GM12878 (cell line): Measurements from ENCODE around the gene AADAT.

Source experiments
- GABPA ChIP-seq: IDR thresholded peaks from 2 replicates; pipeline ENCODE4 v1.6.1; 2014; ENCODE audit warnings: antibody characterized with exemption, low read depth, mild to moderate bottlenecking, inconsistent platforms
- SIN3A ChIP-seq: IDR thresholded peaks from 2 replicates; pipeline ENCODE4 v1.6.1; 2012; ENCODE audit warnings: low read depth, low read length, improper control_type of control experiment
- SMC3 ChIP-seq: IDR thresholded peaks from 2 replicates; pipeline ENCODE4 v1.6.1; 2011; ENCODE audit warnings: low read length, improper control_type of control experiment, borderline replicate concordance
- TF ChIP-seq, protein P1 (sequence below), 3 experiments: IDR thresholded peaks in 2 of 3; conservative IDR thresholded peaks in 1 of 3; 2 replicates each; pipeline ENCODE4 v1.5.1; 2011; ENCODE audit warnings: low read depth in 3 of 3, low read length in 3 of 3, mild to moderate bottlenecking in 3 of 3, control low read depth in 2 of 3, moderate library complexity in 2 of 3, inconsistent platforms in 1 of 3, mixed read lengths in 1 of 3; ENCODE audit not compliant: control insufficient read depth in 2 of 3, insufficient read depth in 1 of 3; ENCODE audit errors: extremely low read depth in 1 of 3
- TF ChIP-seq, protein P2 (sequence below): IDR thresholded peaks from 2 replicates; pipeline ENCODE4 v1.6.1; 2012; ENCODE audit warnings: mild to moderate bottlenecking, low read depth, low read length

DNA sequence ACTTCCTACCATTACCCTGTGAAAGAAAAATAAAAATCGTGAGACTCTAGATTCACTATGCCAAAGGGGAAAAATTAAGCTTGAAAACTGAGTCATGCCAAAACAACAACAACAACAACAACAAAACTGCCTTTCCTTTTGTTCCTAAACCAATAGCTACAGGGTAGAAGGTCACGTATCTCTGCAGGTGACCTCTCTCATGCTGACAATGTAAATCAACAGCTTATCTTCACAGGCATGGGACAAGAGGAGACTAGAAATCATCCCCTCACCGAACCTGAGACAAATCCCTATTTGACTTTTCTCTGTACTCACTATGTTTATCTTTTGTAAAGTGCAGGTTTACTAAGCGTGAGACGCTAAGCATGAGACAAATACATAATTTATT is 20.5 kb upstream of the AADAT start:
- TF ChIP-seq, protein P1, sequence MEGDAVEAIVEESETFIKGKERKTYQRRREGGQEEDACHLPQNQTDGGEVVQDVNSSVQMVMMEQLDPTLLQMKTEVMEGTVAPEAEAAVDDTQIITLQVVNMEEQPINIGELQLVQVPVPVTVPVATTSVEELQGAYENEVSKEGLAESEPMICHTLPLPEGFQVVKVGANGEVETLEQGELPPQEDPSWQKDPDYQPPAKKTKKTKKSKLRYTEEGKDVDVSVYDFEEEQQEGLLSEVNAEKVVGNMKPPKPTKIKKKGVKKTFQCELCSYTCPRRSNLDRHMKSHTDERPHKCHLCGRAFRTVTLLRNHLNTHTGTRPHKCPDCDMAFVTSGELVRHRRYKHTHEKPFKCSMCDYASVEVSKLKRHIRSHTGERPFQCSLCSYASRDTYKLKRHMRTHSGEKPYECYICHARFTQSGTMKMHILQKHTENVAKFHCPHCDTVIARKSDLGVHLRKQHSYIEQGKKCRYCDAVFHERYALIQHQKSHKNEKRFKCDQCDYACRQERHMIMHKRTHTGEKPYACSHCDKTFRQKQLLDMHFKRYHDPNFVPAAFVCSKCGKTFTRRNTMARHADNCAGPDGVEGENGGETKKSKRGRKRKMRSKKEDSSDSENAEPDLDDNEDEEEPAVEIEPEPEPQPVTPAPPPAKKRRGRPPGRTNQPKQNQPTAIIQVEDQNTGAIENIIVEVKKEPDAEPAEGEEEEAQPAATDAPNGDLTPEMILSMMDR (IDR thresholded peaks at IDR 0.05 in 2 of 3, conservative IDR thresholded peaks at IDR 0.05 in 1 of 3; ENCODE audit: control insufficient read depth in 2 of 3, extremely low read depth in 1 of 3, insufficient read depth in 1 of 3, low read depth in 3 of 3, low read length in 3 of 3), result no peak
- no peak for TF ChIP-seq GABPA
- no peak for TF ChIP-seq SMC3
- TF ChIP-seq, protein P2, sequence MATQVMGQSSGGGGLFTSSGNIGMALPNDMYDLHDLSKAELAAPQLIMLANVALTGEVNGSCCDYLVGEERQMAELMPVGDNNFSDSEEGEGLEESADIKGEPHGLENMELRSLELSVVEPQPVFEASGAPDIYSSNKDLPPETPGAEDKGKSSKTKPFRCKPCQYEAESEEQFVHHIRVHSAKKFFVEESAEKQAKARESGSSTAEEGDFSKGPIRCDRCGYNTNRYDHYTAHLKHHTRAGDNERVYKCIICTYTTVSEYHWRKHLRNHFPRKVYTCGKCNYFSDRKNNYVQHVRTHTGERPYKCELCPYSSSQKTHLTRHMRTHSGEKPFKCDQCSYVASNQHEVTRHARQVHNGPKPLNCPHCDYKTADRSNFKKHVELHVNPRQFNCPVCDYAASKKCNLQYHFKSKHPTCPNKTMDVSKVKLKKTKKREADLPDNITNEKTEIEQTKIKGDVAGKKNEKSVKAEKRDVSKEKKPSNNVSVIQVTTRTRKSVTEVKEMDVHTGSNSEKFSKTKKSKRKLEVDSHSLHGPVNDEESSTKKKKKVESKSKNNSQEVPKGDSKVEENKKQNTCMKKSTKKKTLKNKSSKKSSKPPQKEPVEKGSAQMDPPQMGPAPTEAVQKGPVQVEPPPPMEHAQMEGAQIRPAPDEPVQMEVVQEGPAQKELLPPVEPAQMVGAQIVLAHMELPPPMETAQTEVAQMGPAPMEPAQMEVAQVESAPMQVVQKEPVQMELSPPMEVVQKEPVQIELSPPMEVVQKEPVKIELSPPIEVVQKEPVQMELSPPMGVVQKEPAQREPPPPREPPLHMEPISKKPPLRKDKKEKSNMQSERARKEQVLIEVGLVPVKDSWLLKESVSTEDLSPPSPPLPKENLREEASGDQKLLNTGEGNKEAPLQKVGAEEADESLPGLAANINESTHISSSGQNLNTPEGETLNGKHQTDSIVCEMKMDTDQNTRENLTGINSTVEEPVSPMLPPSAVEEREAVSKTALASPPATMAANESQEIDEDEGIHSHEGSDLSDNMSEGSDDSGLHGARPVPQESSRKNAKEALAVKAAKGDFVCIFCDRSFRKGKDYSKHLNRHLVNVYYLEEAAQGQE, result no peak
- TF ChIP-seq SIN3A, result no peak
